T-helper 2 cell treated with Interferon-gamma antibody and Interleukin-4, amounts not matched to agents 100 ng/mL and 5 ng/mL, for 36 hours (primary cell): Measurements from ENCODE around the gene WASF2. TPM values are rescaled to one million over a fixed set of nuclear protein-coding genes. Genes with fewer than 3 reads are reported as not detected.
"Not testable (repeated sequence)": the region's sequence is repeated elsewhere in the genome, so short reads cannot be mapped to it uniquely, and the experiment has no call there.

ENCODE experiments used
- intact Hi-C: fragments of 100-400 bp; cut with micrococcal nuclease; formaldehyde crosslinking; loops from one replicate; pipeline ENCODE4 v1.15.1; 2023
- total RNA-seq: library from RNA; stranded (reverse); gene quantifications from 2 replicates; pipeline ENCODE4 v1.2.3, GENCODE V29; 2022

Gene WASF2
- total RNA-seq, 1 donor from 2014 or later, result 124 TPM

DNA sequence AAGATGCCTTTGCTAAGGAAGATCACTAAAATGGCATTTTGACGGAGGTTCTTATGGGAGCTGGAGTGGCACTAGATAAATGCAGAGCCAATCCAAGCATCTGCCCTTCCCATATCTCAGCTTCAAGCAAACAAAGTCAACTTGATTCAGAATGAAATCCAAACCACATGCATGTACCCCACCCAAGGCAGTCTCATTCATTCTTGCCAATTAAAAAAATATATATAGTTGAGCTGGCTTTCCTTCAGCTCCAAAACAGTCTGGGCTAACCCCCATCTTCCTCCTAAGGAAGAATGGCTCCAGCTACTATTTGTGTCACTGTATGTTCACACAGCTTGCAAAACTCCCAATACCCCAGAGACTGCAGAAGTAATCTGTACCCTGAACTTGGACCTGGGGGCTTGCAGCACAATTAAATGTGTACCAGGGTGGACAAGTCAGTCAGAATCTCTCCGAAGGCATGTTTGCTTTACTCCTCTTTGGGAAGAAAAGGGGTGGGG, 62.1 kb downstream of the WASF2 start:
- intact Hi-C loops, result no loop called here

DNA sequence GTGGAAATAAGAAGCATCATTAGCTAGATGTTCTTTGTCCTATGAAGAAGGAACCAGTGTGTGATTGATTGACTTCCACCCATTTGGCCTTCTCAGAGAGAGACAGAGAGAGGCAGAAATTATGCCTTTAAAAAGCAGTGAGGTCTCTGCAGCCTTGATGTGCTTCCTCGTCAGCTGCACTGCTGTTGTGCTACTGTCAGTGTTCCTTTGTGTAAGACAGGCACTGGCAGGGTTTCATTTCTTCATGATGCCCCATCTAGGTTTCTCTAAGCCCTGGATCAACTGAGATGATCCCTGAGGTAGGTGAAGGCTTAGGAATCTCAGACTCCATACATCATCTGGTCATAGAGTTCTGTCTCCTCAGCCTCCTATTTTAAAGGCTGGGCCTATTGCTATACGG, 62.6 kb downstream of the WASF2 start:
- intact Hi-C loops, result no loop called here

DNA sequence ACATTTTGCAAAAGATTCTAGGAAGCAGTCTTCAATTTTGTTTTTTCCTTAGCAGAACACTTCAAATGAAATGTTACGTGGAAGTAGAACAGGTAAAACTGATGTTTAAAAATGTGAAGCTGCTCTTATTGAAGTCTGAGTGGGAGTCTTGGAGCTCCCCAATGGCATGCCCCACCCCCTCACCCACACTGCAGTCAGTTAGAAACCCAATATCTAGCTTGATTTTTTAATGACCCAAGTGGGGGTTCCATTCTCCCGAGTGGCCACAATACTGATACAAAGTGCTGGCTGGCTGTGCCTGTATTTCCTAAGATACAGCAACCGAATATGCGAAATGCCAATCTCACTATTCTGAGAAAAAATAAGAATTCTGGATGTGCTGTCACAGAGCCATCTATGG, 66.3 kb downstream of the WASF2 start:
- intact Hi-C loops, result no loop called here

DNA sequence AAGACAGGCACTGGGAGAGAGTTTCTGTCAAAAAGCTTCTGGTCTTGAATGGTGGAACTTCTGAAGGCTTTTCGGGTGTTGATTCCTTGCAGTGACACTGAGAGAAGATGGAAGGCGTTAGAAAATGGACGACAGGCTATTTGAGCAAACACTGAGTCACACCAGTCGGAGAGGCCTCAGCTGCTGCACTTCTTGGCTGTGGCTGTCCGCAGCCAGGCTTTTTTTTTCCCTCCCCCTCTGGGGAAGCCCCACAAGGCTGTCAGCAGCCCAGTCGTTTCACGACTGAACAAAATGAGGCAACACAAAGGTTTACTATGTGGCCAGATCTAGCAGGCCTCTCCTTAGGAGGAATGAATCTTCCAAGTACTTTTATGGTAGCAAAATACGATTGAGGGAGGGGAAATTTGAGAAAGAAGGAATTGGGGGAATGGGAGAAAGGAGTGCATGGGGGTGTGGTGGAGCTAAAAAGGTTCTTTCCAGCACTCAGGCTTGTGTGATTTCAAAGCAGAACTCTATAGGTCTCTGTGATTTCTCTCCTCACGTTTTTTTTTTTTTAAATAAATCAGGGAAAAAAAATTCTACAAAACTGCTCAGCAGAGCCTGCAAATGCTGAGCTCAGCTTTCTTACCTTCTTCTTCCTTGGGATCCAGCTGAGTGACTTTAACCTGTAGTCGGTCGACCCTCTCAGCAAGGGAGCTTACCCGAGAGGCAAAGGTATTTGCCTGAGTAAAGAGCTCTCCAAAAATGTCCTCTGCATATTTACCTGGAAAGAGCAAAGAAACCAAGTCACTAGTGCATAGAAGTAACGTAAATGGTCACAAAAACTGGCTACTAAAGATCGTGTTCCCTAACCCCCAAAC, 71.4 kb downstream of the WASF2 start:
- intact Hi-C loops, result no loop called here

DNA sequence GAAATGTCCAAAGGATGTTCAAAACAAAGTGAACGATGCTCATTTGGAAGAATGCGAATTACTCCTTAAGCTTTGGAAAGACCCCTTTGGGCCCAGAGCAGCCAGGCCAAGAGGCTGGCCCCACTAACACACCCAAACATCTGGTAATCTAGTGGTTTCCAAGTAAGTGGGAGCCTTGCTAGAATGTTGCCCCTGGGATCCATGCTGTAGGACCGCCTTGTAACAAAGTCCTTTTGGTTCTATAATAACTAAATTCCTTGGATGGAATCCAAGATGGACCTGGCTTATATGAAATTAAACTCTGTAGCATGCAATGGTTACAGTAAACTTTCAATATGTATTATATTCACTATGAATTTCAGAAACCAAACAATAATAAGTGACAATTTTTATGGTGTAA, 72.3 kb downstream of the WASF2 start:
- intact Hi-C loops, result loop anchor here (1.0 to 2.0 kb wide), 3 partner anchors 71 to 245 kb away; no protein-coding TSS in a partner anchor

DNA sequence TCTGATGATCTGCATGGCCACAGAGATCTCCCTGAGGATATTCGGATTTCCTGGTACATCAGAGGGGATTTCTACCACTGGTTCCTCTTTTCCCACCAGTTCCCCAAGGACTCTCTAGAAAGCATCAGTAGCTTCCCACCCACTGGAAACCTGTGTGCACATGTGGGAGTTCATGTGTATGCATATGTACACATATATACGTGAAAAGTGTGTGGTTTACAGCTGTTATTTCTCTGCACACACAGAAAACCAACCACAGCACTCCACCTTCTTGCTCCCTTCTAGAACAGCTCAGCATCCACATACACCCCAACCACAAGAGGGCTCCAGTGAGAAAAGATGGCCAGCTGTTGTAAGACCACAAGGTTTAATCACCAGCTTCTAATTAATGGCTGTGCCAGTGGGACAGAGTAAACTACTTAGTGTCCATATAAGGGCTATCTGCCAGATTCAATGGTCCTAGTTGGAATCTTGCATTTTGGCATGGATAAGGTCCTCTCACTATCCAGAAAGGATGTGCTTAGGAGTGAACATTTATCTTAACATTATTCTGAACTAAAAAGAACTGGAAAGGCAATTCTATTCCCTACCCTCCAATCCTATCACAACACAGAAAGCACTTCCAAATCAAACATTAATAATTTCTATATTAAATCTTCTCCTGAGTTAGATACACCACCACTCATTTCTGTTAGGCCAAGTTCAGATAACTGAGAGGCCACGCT, 73.4 kb downstream of the WASF2 start:
- intact Hi-C loops, result loop anchor here (1.0 to 2.0 kb wide), 4 partner anchors 72 to 246 kb away; no protein-coding TSS in a partner anchor

DNA sequence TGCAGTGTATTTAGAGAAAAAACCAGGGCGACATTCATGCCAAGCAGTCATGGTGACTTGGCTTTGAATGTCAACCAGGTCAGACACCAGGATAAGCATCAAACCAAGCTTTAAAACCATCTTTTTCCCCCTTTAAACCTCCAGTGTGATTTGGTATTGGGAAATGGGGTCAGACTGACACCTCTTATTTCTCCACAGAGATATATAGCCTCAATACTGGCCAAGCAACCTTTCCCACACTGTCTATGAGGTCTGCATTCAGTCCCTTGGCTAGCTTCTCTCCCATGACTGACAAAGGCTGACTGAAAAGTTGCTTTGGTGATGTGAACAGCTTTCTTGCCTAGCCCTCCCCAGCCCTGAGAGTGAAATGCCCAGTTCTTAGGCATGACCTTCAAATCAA, 75.9 kb downstream of the WASF2 start:
- intact Hi-C loops, result no loop called here

DNA sequence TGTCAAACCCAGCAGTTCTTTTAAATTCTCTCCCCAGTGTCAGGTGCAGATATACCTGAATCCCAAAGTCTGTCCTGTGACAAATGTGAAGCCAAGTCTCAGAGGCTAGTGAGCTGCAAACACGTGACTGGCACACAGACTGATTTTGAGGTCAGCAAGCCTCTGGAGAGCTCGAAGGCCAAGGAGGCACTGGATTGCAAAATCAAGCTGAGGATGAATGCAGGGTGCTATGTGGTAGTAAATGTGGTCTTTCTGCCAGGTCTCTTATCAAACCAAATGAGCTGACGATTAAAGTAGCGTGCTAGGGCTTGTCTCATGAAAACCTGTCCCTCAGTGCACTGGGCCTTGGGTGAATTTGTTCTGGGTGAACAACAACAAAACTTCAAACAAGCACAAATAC, 77.0 kb downstream of the WASF2 start:
- intact Hi-C loops, result no loop called here

DNA sequence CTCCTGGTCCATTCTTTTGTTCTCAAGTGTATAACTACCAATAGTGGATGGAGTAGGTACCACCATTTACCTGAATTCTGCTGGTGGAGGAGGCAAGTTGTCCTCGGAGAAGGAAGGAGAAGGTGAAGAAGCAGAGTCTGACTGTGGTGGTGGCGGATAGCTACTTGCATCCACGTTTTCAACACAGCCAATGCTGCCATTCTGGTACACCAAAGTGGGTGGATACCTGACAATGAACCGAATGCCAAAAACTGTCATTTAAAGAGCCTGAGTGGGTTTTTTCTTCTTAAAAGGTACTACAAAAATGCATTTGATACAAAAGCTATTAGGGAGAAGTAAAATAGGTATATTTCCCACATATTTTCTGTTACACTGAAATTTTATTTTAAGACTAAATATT, 77.5 kb downstream of the WASF2 start:
- intact Hi-C loops, result no loop called here

DNA sequence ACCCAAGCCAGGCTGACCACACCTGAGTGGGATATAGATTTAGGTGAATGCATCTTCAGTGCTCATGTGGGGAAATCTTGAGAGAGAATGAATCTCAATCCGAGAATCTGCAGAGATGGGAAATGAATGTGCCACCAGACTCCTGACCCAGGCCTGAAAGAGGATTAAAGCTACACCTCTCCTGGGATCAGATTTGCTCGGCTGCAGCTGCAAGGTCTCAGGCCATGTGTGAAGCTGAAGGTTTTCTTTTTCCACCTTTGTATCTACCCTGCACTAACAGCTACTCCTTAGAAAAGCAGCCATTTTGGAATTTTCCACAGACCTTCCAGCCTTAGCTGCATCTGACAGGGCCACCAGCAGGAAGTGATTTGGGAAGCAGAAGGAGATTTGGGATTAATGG, 79.3 kb downstream of the WASF2 start:
- intact Hi-C loops, result no loop called here

DNA sequence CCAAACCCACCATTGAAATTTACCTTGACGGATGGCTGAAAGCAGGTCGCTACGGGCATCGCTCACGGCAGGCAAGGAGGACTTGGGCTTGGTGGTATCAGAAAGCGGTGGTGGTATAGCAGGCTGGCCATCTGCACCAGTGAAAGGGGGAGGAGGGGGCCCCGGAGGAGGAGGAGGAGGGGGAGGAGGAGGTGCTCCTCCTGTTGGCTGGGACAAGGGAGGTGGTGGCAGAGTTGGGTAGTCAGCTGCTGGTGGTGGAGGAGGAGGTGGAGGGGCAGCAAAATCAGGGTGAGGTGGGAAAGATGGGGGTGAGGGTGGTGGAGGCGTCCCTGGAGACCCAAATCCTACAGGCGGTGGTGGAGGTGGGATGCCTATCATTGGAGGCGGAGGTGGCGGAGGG, 80.3 kb downstream of the WASF2 start:
- intact Hi-C loops, result no loop called here

DNA sequence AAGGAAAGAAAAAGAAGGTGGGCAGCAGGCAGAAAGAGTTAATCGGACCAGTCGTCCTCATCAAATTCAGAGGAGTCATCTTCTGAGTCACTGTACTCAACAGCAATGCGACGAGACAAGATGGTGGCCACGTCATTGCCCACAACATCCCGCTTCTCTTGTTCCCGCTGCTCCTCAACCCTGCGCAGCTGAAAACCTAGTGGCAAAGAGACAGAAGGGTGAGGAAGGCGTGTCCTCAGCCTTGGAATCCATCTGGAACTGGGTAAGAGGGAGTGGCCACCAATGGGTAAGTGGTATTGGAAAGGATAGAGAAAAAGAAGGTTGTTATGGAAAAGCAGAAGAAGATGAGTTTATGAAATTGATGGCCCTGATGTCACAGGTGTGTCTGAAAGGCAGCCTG, 81.8 kb downstream of the WASF2 start:
- intact Hi-C loops, result no loop called here

DNA sequence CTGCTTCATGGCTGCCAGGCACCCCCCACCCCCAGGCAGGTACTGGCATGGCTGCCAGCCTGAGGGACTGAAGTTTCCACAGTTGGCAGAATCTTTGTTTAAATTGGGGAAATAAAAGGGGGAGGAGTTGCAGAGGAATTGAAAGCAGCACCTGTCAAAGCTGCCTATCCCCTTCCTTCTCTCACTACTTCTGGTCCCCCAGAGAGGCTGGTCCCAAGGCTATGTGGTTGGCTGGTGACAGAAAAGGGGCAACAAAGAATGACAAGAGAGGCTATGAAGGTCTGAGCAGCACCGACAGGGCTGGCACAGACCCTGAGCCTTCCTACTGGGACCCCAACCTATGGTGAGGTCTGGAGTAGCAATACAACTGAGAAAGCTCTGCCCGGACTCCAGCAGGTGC, 83.2 kb downstream of the WASF2 start:
- intact Hi-C loops, result not testable (repeated sequence)

DNA sequence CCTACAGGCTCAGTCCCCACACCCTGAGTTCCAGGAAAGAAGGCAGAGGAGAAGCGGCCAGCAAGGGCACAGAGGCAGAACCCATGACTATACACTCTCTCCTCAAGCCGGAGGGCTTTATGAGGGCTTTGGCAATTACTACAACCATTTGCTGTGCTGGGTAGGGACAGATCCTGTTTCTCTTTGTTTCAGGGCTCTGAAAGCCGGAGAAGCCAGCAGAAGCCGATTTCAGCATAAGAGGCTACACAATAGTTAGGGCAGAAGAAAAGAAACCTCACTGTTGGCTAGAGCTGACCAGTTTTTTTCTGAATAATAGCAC, 83.6 kb downstream of the WASF2 start:
- intact Hi-C loops, result no loop called here

DNA sequence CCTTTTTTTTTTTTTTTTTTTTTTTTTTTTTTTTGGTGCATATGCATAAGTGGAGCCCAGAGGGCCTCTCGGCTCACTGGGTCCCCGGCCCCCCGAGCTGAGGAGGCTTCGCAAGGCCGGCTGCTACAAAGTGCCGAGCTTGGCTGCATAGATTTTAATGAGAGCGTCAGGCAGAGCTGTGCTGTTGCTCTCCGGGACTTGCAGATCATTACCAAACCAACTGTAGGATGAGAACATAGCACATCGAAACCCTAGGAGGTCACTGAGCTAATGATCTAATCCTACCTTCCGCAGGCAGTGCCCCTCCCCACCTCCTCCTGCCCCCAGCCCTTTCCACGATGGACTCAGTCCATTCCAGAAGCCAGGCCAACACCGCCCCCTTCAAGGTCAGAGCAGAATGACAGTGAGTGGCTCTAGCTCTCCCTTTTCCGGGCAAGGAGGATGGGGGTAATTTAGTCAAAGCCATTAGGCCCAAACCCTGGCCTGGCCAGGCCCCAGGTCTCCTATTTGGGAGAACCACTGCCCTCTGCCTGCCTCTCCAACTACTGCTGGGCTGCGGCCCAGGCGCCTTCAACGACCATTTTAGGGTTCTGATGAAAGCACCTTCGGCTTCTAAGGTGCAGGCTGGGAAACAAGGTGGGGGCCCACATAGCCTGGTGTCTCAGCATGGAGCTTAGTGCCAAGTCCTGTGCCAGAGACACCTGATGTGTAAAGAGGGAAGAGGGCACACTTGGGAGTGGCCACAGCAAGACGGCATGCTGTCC, 84.2 kb downstream of the WASF2 start:
- intact Hi-C loops, result not testable (repeated sequence)

DNA sequence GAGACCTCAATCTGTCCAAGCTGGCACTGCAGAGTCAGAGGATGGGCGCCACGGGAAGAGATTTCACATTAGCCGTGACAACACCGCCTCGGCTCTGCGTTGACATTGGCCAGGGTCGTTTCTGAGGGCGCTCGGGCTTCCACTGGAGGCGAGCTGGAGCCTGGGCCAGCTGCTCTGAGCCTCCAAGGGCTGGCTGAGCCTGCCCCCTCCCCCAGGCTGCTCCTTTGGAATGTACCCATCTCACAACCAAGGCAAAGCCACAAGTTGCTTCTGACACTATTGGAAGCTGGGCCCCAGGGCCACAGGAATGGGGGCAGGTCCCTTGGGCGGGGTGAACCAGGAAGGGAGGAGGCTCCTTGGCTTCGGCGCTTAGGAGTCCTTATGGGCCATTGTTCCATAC, 84.9 kb downstream of the WASF2 start:
- intact Hi-C loops, result no loop called here

DNA sequence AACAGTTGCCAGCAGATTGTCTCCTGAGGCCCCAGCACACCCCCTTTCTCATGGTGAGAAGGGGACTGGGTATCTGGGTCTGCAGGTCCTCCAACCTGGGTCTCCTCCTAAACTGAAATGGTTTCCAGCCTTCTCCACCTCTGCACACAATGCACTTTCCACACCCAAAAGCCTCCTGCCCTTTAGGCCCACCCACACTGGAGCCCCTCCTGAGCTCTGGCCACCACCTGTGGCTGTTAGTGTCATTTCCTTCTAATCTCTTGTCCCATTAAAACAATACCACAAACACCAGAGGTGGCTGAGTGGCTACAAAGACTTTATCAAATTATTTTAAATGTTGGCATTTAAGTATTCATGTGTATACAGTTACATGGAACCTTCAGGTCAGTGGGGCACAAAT, 86.0 kb downstream of the WASF2 start:
- intact Hi-C loops, result no loop called here

DNA sequence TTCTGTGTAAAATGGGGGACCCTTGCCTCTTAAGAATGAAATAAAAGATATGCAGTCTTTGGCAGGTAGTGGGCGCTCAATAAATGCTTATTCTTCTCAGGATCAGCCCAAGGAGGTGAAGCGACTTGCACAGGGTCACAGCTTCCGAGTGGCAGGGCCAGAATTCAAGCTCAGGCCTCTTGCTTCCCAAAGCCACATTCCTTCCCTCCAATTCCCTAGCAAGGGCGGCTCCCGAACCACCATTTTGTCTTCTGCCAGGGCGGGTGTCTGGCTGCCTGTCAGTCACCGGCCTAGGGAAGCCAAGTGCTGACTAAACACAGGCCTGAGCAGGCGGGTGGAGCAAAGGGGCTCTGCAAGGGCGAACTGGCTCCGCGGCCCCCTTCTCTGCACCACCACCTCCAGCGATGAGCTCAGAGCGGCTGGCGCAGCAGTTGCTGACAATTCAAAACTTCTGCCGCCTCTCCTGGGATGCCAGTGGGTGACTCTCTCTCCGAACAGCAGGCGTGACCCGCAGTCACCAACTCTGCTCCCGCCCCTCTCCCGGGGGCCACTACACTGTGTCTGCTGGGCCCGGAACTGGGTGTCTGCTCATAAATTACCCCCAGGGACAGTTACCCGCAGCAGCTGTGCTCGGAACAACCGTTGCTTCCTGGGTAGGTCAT, 86.8 kb downstream of the WASF2 start:
- intact Hi-C loops, result no loop called here

DNA sequence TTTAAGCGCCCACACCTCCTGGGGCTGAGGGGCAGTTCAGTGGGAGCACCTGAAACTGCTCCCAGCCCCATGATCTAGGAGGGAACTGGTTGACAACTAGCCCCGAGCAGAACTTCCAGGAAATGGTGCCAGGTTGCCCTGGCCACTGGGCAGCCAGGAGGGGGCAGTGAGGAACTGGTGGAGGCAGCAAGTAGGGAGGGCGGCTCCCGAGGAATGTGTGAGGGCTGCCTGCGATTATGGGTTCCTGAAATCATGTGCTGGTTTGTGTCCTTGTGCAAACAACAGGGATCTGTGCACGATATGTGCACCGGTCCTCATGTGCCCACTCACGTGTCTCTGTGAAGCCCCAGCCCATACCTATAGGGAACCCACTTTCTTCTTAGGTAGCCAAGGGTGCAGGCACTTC, 87.6 kb downstream of the WASF2 start:
- intact Hi-C loops, result no loop called here

DNA sequence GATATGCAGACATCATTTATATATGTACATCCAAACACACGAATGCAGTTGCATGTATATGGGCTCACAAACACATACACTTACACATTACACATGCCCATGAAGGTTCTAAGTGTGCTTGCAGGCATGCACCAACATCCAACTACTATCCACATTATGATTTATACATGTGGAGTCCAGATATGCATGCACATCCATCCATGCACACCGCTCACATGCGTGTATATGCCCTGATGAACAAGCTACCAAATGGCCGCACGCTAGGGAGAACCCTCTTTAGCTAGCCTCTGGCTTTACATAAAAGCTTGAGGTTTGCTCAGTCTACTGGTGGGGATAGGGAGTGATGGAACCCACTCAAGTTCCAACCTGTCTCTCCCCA, 89.0 kb downstream of the WASF2 start:
- intact Hi-C loops, result no loop called here
